Activated naive CD8-positive, alpha-beta T cell (primary cell): ENCODE results near the gene PLIN4.

Experiments
- H3K27ac Mint-ChIP-seq: one replicate; pipeline ENCODE4 v1.8.0; 2021; ENCODE audit warnings: mixed read lengths
- H3K27me3 Mint-ChIP-seq: one replicate; pipeline ENCODE4 v1.8.0; 2021; ENCODE audit warnings: mixed read lengths
- H3K36me3 Mint-ChIP-seq: one replicate; pipeline ENCODE4 v1.8.0; 2021; ENCODE audit warnings: mixed read lengths
- H3K4me1 Mint-ChIP-seq: one replicate; pipeline ENCODE4 v1.8.0; 2021; ENCODE audit warnings: low read depth, mixed read lengths
- H3K4me3 Mint-ChIP-seq: one replicate; pipeline ENCODE4 v1.8.0; 2021; ENCODE audit warnings: mild to moderate bottlenecking, mixed read lengths
- H3K9me3 Mint-ChIP-seq: one replicate; pipeline ENCODE4 v1.8.0; 2021; ENCODE audit warnings: low read depth, mixed read lengths

PLIN4 gene

DNA sequence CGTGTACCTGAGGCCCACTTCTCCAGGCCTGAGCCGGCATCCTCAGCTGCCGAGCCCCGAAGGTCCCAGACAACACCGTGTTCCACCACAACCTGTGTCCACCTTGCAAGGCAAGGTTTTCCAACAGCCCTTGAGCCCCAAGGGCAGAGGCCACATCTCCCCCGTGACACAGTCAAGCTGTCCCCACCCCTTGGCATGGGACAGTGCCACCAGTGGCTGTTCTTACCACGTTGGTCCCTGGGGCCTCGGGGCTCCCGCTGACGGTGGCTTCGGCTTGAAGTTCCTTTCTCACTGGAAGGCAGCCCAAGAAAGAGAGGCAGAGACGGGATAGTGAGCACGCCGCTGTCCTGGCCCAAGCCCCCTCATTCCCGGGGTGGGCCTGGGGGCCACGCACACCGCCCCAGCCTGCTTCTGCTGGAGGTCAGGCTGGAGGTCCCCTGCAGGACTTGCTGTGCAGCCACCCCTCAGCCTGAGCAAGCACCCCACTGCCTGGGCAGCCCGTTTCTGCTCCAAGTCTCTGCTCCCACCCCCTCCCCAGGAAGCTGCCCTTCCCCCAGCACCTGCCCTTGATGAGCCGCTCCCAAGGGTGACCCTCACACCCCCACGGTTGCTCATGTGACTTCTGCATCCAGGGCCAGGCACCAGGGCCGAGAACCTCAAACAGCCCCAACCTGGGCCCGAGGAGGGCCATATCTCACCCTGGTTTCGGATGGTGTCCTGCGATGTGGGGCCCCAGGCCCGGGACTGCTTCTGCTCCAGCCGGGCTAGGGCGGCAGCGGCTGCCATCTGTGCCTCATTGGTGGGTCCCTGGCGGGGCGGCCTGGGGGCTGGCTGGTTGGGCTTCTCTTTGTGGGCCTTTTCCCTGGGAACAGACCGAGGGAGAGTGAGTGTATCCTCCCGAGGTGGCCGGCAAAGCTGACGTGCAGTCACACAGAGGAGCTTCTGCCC, 64.8 kb downstream of the PLIN4 start:
- H3K4me3 Mint-ChIP-seq = no peak overlapping the region
- no peaks in the 10 kb centered on the region for H3K36me3 Mint-ChIP-seq
- H3K27ac Mint-ChIP-seq = no peak overlapping the region
- H3K27me3 Mint-ChIP-seq = no peaks in the 10 kb centered on the region
- H3K9me3 Mint-ChIP-seq = no peaks in the 10 kb centered on the region
- H3K4me1 Mint-ChIP-seq = peaks cover 18% of the 10 kb centered on the region

DNA sequence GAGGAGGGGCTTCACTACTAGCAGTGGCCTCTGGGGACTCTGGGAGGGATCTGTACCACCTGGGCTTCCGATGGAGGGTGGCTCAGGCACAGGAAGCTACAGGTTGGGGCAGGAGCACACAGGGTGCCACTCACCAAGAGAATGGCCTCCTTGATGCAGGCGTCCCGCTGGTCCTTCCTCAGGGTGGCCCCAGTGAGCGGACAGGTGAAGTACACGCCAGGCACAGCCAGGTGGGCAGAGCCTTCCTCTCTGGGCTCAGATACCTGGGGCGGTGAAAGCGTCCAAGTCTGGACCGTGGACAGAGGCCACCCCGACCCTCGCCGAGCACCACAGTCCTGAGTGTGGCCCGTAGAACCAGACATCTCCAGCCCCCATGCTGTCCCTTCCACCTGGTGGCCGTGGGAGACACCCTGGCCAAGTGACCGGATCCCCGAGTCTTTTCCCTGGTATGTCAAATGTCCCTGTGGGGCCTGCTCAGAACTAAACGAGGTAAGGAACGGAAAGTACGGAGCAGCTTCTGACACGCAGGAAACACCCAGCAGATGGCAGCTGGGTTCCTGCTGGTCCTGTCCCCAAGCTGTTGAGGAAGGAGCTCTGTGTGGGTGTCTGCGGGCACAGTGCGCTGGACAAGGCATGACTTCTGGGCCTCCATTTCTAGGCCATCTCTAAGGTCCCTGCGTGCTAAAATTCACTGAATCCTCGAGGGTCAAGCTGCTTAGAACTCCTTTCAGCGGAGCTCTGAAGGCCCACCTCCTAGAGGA, 65.9 kb downstream of the PLIN4 start:
- peaks cover 15% of the 10 kb centered on the region for H3K4me1 Mint-ChIP-seq
- H3K27me3 Mint-ChIP-seq = no peaks in the 10 kb centered on the region
- H3K27ac Mint-ChIP-seq = no peak overlapping the region
- no peaks in the 10 kb centered on the region for H3K9me3 Mint-ChIP-seq
- H3K4me3 Mint-ChIP-seq = no peak overlapping the region
- no peaks in the 10 kb centered on the region for H3K36me3 Mint-ChIP-seq
